GM21526 (cell line): ENCODE data around the gene PRKRIP1.
"Not testable (repeated sequence)": the region's sequence is repeated elsewhere in the genome, so short reads cannot be mapped to it uniquely, and the experiment has no call there.

Experiments used
- ATAC-seq: cut with Tn5 transposase; IDR thresholded peaks from one replicate; pipeline ENCODE4 v1.9.1; 2021; ENCODE audit warnings: moderate library complexity; ENCODE audit not compliant: unreplicated experiment, low FRiP score

Gene PRKRIP1

DNA sequence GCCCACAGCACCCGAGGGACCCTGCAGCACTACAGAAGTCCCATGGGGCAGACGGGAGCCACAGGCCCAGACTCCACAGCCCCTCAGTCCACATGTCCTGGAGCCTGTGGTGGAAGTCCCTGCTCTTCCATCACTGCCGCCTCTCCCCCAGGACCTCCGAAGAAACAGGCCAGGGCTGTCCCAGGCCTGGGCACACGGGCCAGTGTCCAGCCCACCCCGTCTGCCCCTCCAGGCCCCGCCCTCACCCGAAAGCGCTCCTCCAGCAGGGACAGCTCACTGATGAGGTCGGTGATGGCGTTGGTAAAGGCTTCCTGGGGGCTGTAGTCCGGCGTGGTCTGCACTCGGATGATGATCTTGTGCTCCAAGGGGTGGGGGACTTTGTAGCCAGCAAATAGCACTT, 78.0 kb downstream of the PRKRIP1 start:
- not testable (repeated sequence) for ATAC-seq

DNA sequence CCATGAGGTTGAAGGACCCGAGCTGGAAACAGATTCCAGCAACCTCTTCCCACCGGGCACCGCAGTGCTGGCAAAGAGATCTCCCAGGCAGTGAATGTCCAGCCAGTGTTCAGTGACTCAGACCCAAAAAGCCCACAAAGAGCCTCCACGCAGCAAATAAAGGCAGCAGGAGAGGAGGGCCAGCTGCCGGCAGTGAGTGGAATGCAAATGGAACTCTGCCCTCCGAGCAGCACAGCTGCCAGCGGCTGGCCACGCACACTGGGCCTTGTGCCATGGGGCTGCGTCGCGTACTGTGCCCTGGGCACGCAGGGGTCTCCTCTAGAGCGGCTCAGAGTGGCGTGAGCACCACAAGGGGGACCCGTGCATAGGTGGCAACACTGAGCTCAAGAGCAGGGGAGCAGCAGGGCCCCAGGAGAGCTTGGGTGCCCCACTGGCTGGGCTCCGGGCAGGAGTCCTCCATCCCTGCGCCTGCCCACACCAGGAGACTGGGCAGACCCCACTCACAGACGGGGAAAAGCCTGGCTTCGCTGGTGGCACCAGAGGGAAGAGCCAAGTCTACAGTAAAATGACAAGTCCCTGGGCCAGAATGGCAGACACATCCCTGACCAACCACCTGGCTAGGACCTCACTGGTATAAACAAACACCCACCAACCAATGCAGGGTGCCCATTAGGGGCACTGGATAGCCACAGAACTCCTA, 78.7 kb downstream of the PRKRIP1 start:
- ATAC-seq, result not testable (repeated sequence)
